Activated B cell treated with CpG ODN at 0.5 μM for 24 hours (primary cell): ENCODE data around the gene MS4A6E. TPM values are rescaled to one million over a fixed set of nuclear protein-coding genes. Genes with fewer than 3 reads are reported as not detected.
"Not testable (repeated sequence)": the region's sequence is repeated elsewhere in the genome, so short reads cannot be mapped to it uniquely, and the experiment has no call there.

Experiments used
- ATAC-seq: fragments of 200-7000 bp; cut with Tn5 transposase; one replicate; pipeline ENCODE4 v1.10.0; 2021; ENCODE audit warnings: low read depth, mild to moderate bottlenecking, moderate library complexity
- CTCF ChIA-PET: fragments of 350-600 bp; sonication (Branson Sonifier 250); formaldehyde crosslinking; loops from one replicate; lab custom pipeline; 2021; ENCODE audit warnings: antibody characterized with exemption; lab: Charles Lee
- POLR2A ChIA-PET: fragments of 350-600 bp; sonication (Branson Sonifier 250); formaldehyde crosslinking; loops from one replicate; lab custom pipeline; 2021; ENCODE audit warnings: antibody characterized with exemption; lab: Charles Lee
- DNase-seq: peaks from one replicate; pipeline ENCODE4 v3.0.0; 2022
- H3K27ac Mint-ChIP-seq: one replicate; pipeline ENCODE4 v1.8.0; 2020; ENCODE audit warnings: mixed read lengths
- H3K27me3 Mint-ChIP-seq: one replicate; pipeline ENCODE4 v1.8.0; 2021; ENCODE audit warnings: mixed read lengths
- H3K36me3 Mint-ChIP-seq: one replicate; pipeline ENCODE4 v1.8.0; 2021; ENCODE audit warnings: low read depth, mixed read lengths
- H3K4me1 Mint-ChIP-seq: one replicate; pipeline ENCODE4 v1.8.0; 2021; ENCODE audit warnings: mixed read lengths
- H3K4me3 Mint-ChIP-seq: one replicate; pipeline ENCODE4 v1.8.0; 2020; ENCODE audit warnings: mild to moderate bottlenecking, mixed read lengths
- H3K9me3 Mint-ChIP-seq: one replicate; pipeline ENCODE4 v1.8.0; 2020; ENCODE audit warnings: mixed read lengths
- intact Hi-C: fragments of 100-400 bp; cut with micrococcal nuclease; formaldehyde crosslinking; loops from one replicate; pipeline ENCODE4 v1.15.1; 2024
- total RNA-seq: library from RNA; stranded (reverse); gene quantifications from 2 replicates; pipeline ENCODE4 v1.2.3, GENCODE V29; 2022
- TF ChIP-seq, protein P1 (sequence below): fragments of 200-600 bp; IDR thresholded peaks from one replicate; pipeline ENCODE4 v1.8.0; 2022; ENCODE audit warnings: antibody characterized with exemption, mild to moderate bottlenecking

The MS4A6E gene
- total RNA-seq, 1 donor from 2014 or later: not detected

DNA sequence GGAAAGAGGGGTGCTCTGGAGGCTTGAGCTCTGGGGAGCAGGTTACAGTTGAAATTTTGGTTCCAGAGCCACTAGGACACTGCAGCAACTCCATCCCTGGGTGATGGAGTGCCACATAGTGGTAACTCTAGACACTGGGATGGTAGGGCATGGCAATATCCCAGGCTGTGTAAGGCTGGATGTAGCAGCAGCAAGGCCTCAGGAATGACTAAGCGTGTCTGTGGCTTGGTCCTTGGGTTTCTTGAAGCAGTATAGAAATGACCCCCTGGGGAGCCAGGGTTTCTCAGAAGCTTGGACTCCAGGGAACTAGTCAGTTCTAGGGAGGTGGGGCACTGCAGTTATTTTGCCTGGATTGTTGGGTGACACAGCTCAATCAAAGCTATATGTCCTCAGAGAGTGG, 38.5 kb upstream of the MS4A6E start:
- DNase-seq: no peak
- H3K4me1 Mint-ChIP-seq: no peaks in the 10 kb centered on the region
- H3K27me3 Mint-ChIP-seq: no peaks in the 10 kb centered on the region
- H3K9me3 Mint-ChIP-seq: peaks cover 2% of the 10 kb centered on the region
- intact Hi-C loops: no loop called here
- POLR2A ChIA-PET: interaction anchor here (0.6 kb wide), 1 partner anchor 18 kb away, joined by 3 read pairs; no protein-coding TSS in a partner anchor
- TF ChIP-seq, protein P1, sequence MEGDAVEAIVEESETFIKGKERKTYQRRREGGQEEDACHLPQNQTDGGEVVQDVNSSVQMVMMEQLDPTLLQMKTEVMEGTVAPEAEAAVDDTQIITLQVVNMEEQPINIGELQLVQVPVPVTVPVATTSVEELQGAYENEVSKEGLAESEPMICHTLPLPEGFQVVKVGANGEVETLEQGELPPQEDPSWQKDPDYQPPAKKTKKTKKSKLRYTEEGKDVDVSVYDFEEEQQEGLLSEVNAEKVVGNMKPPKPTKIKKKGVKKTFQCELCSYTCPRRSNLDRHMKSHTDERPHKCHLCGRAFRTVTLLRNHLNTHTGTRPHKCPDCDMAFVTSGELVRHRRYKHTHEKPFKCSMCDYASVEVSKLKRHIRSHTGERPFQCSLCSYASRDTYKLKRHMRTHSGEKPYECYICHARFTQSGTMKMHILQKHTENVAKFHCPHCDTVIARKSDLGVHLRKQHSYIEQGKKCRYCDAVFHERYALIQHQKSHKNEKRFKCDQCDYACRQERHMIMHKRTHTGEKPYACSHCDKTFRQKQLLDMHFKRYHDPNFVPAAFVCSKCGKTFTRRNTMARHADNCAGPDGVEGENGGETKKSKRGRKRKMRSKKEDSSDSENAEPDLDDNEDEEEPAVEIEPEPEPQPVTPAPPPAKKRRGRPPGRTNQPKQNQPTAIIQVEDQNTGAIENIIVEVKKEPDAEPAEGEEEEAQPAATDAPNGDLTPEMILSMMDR: no peak
- H3K27ac Mint-ChIP-seq: no peak overlapping the region
- no peak overlapping the region for H3K4me3 Mint-ChIP-seq
- ATAC-seq: no peak
- CTCF ChIA-PET: interaction anchor here (1.0 kb wide), 1 partner anchor 23 kb away, joined by 3 read pairs; no protein-coding TSS in a partner anchor
- H3K36me3 Mint-ChIP-seq: no peaks in the 10 kb centered on the region

DNA sequence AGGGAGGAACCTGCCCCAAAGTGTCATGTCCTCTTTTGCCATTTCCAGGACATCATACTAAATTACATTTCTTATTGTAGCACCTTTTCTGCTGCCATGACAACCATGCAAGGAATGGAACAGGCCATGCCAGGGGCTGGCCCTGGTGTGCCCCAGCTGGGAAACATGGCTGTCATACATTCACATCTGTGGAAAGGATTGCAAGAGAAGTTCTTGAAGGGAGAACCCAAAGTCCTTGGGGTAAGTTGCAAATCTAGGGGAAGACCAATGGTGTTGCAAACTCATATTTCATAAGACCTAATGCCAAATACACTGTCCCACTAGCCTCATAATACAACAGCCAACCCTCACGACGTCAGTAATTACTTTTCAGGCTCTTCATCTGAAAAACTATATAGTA, 34.9 kb upstream of the MS4A6E start:
- H3K4me3 Mint-ChIP-seq: no peak overlapping the region
- ChIA-PET CTCF (interaction anchor here (1.9 kb wide), 1 partner anchor 52 kb away, joined by 7 read pairs; no protein-coding TSS in a partner anchor), POLR2A (no interaction called here)
- no peaks in the 10 kb centered on the region for H3K27me3 Mint-ChIP-seq
- TF ChIP-seq, protein P1: no peak
- no peaks in the 10 kb centered on the region for H3K36me3 Mint-ChIP-seq
- no peak for ATAC-seq
- no peak for DNase-seq
- H3K27ac Mint-ChIP-seq: no peak overlapping the region
- intact Hi-C loops: no loop called here
- peaks cover 2% of the 10 kb centered on the region for H3K9me3 Mint-ChIP-seq
- no peaks in the 10 kb centered on the region for H3K4me1 Mint-ChIP-seq

DNA sequence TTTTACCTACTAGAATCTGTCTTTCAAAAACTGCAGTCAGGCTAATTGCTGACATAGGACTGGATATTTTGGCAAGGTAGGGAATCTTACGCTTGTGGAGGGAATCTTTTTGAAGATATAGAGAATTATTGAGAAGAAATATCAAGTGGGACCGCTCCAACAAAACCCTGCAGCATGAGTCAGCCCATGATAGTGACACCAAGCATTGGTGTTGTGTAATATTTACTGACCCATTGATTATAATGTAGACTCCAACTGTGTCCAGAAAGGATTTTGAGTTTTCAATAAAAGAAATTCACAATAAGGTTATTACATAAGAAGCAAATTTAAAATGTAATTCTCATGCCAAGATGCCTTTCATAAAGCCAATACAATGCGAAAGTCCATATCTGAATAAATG, 25.9 kb upstream of the MS4A6E start:
- intact Hi-C loops: no loop called here
- no peaks in the 10 kb centered on the region for H3K27me3 Mint-ChIP-seq

DNA sequence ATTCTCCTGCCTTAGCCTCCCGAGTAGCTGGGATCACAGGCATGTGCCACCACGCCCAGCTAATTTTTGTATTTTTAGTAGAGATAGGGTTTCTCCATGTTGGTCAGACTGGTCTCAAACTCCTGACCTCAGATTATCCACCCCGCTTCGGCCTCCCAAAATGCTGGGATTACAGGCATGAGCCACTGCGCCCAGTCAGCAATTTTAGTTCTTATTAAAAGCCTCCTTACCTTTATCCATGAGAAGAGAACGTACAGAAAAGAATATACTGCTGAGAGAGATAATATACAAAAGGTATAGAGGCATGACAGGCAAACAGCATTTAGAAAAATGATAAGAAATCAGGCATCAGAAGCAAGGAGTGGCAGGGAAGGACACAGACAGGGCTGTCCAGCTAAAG, 25.2 kb upstream of the MS4A6E start:
- H3K4me3 Mint-ChIP-seq, DNase-seq, H3K27ac Mint-ChIP-seq, H3K36me3 Mint-ChIP-seq, H3K9me3 Mint-ChIP-seq, H3K27me3 Mint-ChIP-seq, H3K4me1 Mint-ChIP-seq, POLR2A ChIA-PET, ATAC-seq, intact Hi-C loops: not testable (repeated sequence)
- CTCF ChIA-PET: interaction anchor here (1.4 kb wide), 1 partner anchor 37 kb away, joined by 3 read pairs; no protein-coding TSS in a partner anchor

More for the DNA sequence above, 25.9 kb upstream of the MS4A6E start:
- no peak overlapping the region for H3K27ac Mint-ChIP-seq
- POLR2A ChIA-PET: no interaction called here
- H3K9me3 Mint-ChIP-seq: no peaks in the 10 kb centered on the region
- ATAC-seq: no peak
- H3K4me3 Mint-ChIP-seq: no peak overlapping the region
- no peaks in the 10 kb centered on the region for H3K36me3 Mint-ChIP-seq
- H3K4me1 Mint-ChIP-seq: no peaks in the 10 kb centered on the region
- DNase-seq: no peak
- CTCF ChIA-PET: no interaction called here
- TF ChIP-seq, protein P1: no peak

DNA sequence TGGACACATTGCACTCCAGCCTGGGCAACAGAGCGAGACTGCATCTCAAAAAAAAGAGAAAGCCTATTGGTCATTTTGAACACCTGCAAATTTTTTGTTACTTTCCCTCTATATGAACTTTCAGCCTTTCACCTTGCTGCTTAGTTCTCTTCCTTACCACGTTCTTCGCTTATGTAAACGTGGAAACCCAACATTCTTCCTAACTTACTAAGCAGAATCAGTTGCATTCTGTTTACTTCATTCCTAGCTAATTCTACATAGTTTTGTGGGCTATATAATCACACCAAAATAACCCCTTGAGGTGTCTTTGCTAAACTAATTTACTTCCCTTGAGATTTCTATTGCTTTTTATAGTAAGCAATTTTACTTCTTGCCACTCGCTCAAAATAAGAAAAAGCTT, 23.4 kb upstream of the MS4A6E start:
- TF ChIP-seq, protein P1: no peak
- ChIA-PET CTCF (no interaction called here), POLR2A (no interaction called here)
- intact Hi-C loops: no loop called here
- Mint-ChIP-seq H3K4me3 (no peak overlapping the region), H3K4me1 (peaks cover 23% of the 10 kb centered on the region), H3K9me3 (no peaks in the 10 kb centered on the region), H3K36me3 (no peaks in the 10 kb centered on the region), H3K27me3 (no peaks in the 10 kb centered on the region), H3K27ac (no peak overlapping the region)
- DNase-seq: no peak
- no peak for ATAC-seq
